GM12878 (cell line): Measurements from ENCODE around the gene HCFC1R1.

ENCODE experiments used
- CHD2 ChIP-seq: IDR thresholded peaks from 2 replicates; pipeline ENCODE4 v1.6.1; 2011; ENCODE audit warnings: low read depth, low read length, improper control_type of control experiment, borderline replicate concordance
- PKNOX1 ChIP-seq: fragments of 450-650 bp; IDR thresholded peaks from 2 replicates; pipeline ENCODE4 v1.6.1; 2016; ENCODE audit warnings: mild to moderate bottlenecking
- POLR2A ChIP-seq: IDR thresholded peaks from 2 replicates; pipeline ENCODE4 v1.6.1; 2011; ENCODE audit warnings: low read depth, mild to moderate bottlenecking, low read length

DNA sequence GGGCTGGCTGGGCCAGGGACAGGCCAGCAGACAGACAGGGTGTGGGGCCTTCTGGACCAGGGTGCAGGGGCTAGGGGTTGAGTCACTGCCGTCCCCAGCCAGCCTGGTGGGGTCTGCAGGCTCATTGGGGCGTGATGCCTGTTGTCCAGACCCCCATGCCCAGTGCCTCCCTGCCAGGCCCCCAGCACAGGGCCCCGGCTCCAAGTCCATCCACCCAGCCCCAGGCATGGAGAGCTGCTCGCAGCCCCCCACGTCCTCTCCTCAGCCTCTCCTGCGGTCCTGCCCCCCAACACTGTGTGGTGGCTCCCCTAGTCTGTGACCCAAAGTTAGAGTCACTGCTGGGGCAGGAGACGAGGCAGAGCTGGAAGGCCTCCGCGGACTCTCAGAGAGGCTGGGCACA, 36.5 kb downstream of the HCFC1R1 start:
- no peak for TF ChIP-seq PKNOX1
- no peak for TF ChIP-seq CHD2
- no peak for TF ChIP-seq POLR2A
